Muscle layer of duodenum (tissue), 2 donors: ENCODE measurements around the gene SCN5A.

Experiments used
- H3K27ac ChIP-seq: one replicate; pipeline ENCODE4 v1.7.0; 2013; ENCODE audit warnings: mild to moderate bottlenecking, low read length
- H3K27me3 ChIP-seq: one replicate; pipeline ENCODE4 v1.7.0; 2013; ENCODE audit warnings: low read depth, mild to moderate bottlenecking, control low read depth, low read length
- H3K36me3 ChIP-seq, 2 donors: one replicate each; pipeline ENCODE4 v1.7.0; 2013; ENCODE audit warnings: low read length in 2 of 2, control low read depth in 1 of 2, mild to moderate bottlenecking in 1 of 2; ENCODE audit not compliant: insufficient read depth in 2 of 2, control insufficient read depth in 1 of 2
- H3K4me1 ChIP-seq, 2 donors: one replicate each; pipeline ENCODE4 v1.7.0; 2013; ENCODE audit warnings: low read length in 2 of 2, mild to moderate bottlenecking in 2 of 2, control low read depth in 1 of 2, moderate library complexity in 1 of 2; ENCODE audit not compliant: insufficient read depth in 2 of 2, control insufficient read depth in 1 of 2
- H3K4me3 ChIP-seq, 2 donors: one replicate each; pipeline ENCODE4 v1.7.0; 2013; ENCODE audit warnings: low read length in 2 of 2, low read depth in 1 of 2, mild to moderate bottlenecking in 1 of 2
- H3K9me3 ChIP-seq, 2 donors: one replicate each; pipeline ENCODE4 v1.7.0; 2013; ENCODE audit warnings: low read length in 2 of 2, control low read depth in 1 of 2, mild to moderate bottlenecking in 1 of 2; ENCODE audit not compliant: control insufficient read depth in 1 of 2
- donor health status: healthy.

The SCN5A gene

DNA sequence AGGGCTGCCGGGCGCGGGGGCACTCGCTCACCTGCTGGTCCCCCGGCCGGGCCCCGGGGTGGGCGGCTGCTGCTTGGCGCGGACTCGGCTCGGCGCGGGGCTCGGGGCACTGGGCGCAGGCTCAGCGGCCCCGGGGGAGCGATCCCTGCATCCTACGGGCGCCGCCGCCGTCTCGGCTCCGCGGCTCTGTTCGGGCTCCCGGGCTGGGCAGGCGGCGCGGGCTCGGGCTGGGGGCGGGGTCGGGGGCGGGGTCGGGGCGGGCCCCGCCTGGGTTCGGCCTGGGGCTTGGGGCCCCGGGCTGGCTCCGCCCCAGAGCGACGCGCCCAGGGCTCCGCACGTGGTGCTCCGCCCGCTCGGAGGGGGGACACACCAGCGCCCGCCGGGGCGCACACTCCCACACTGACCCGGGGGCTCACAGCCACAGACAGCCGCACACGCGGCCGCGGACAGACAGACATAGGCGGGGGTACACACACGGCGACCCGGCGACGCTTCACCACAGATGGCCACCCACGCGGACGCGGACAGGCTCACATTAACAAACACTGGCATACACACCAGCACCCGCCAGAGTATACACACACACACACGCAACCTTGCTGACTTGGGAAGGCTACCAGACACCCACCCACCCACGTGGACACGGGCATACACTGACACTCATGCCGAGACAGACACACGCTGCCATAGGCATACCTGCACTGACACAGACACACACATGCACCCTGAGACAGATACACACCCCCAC is at the start of gene SCN5A:
SCN5A (minus strand) TSS at position 188 of the 748 bp plus-strand sequence. CDS start 16,380 bp downstream, outside the sequence.
- peaks cover 17% of the 10 kb centered on the region for H3K27me3 ChIP-seq
- no peaks in the 10 kb centered on the region for H3K9me3 ChIP-seq
- H3K4me1 ChIP-seq, result peaks cover 0 to 20% of the 10 kb centered on the region in 2 donors
- no peaks in the 10 kb centered on the region for H3K36me3 ChIP-seq
- no peak within 1 kb of the TSS for H3K27ac ChIP-seq
- peak within 1 kb of the TSS; percentile 47 to 63 for H3K4me3 ChIP-seq

DNA sequence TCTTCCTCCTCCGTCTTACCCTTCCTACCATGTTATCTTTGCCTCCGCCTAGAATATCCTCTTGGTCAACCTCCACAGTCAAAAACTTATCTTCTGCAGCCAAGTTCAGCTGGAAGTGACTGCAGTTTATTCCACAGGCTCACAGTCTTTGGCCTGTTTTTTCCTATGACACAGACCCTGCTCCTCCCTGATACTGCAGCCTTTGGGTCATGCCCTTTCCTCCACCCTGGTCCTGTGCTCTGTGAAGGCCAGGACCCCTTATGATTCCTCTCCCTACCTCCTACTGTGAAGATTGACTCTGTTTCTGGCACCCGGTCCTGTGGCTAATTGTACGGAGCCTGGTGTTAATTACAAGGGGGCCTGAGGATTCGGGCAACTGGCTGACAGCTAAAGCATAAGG is 49.3 kb upstream of the SCN5A start:
- H3K9me3 ChIP-seq, result no peaks in the 10 kb centered on the region
- no peak overlapping the region for H3K27ac ChIP-seq
- no peaks in the 10 kb centered on the region for H3K36me3 ChIP-seq
- no peaks in the 10 kb centered on the region for H3K4me1 ChIP-seq
- no peak overlapping the region for H3K4me3 ChIP-seq
- H3K27me3 ChIP-seq, result no peaks in the 10 kb centered on the region

DNA sequence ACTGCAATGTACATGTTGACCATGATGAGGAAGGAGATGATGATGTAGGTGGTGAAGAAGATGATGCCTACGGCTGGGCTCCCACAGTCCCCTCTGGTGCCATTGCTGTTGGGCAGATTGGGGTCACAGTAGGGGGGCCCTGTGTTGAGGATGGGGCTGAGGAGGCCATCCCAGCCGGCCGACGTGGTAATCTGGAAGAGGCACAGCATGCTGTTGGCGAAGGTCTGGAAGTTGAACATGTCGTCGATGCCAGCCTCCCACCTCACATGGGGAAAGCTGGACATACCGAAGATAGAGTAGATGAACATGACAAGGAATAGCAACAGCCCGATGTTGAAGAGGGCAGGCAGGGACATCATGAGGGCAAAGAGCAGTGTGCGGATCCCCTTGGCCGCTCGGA is 48.6 kb upstream of the SCN5A start:
- H3K27me3 ChIP-seq, result no peaks in the 10 kb centered on the region
- H3K4me3 ChIP-seq, result no peak overlapping the region
- no peaks in the 10 kb centered on the region for H3K36me3 ChIP-seq
- no peaks in the 10 kb centered on the region for H3K4me1 ChIP-seq
- H3K9me3 ChIP-seq, result no peaks in the 10 kb centered on the region
- H3K27ac ChIP-seq, result no peak overlapping the region

- H3K4me1 ChIP-seq, result no peaks in the 10 kb centered on the region
- no peak overlapping the region for H3K27ac ChIP-seq
- no peak overlapping the region for H3K4me3 ChIP-seq
- no peaks in the 10 kb centered on the region for H3K36me3 ChIP-seq
- H3K9me3 ChIP-seq, result no peaks in the 10 kb centered on the region
- H3K27me3 ChIP-seq, result no peaks in the 10 kb centered on the region
Observed at GRCh38 chr3:38696034-38696433, 46.5 kb upstream of the SCN5A start.

GRCh38 chr3:38690185-38690584 is 40.7 kb upstream of the SCN5A start:
- no peaks in the 10 kb centered on the region for H3K4me1 ChIP-seq
- H3K4me3 ChIP-seq, result no peak overlapping the region

DNA sequence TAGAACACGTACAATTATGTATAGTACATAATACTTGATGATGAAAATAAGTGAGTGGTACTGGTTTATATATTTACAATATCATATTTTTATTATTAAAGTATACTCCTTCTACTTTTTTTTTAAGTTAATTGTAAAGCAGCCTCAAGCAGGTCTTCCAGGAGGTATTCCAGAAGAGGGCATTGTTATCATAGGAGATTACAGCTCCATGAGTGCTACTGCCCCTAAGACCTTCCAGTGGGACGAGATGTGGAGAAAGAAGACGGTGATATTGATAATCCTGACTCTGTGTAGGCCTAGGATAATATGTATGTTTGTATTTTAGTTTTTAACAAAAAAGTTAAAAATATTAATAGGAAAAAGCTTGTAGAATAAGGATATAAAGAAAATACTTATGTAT is 40.3 kb upstream of the SCN5A start:
- no peaks in the 10 kb centered on the region for H3K36me3 ChIP-seq
- H3K27ac ChIP-seq, result no peak overlapping the region
- no peaks in the 10 kb centered on the region for H3K4me1 ChIP-seq
- no peak overlapping the region for H3K4me3 ChIP-seq
- H3K27me3 ChIP-seq, result no peaks in the 10 kb centered on the region
- H3K9me3 ChIP-seq, result no peaks in the 10 kb centered on the region

More at GRCh38 chr3:38690185-38690584, 40.7 kb upstream of the SCN5A start:
- no peaks in the 10 kb centered on the region for H3K9me3 ChIP-seq
- H3K36me3 ChIP-seq, result no peaks in the 10 kb centered on the region
- no peak overlapping the region for H3K27ac ChIP-seq
- H3K27me3 ChIP-seq, result no peaks in the 10 kb centered on the region

GRCh38 chr3:38689346-38689745 is 39.9 kb upstream of the SCN5A start:
- no peak overlapping the region for H3K27ac ChIP-seq
- H3K27me3 ChIP-seq, result no peaks in the 10 kb centered on the region
- no peaks in the 10 kb centered on the region for H3K36me3 ChIP-seq
- no peaks in the 10 kb centered on the region for H3K4me1 ChIP-seq
- no peaks in the 10 kb centered on the region for H3K9me3 ChIP-seq
- H3K4me3 ChIP-seq, result no peak overlapping the region

GRCh38 chr3:38687321-38687720 is 37.8 kb upstream of the SCN5A start:
- no peaks in the 10 kb centered on the region for H3K9me3 ChIP-seq
- no peaks in the 10 kb centered on the region for H3K4me1 ChIP-seq
- no peak overlapping the region for H3K4me3 ChIP-seq
- no peaks in the 10 kb centered on the region for H3K27me3 ChIP-seq
- no peak overlapping the region for H3K27ac ChIP-seq
- H3K36me3 ChIP-seq, result no peaks in the 10 kb centered on the region

- H3K4me1 ChIP-seq, result no peaks in the 10 kb centered on the region
- no peaks in the 10 kb centered on the region for H3K27me3 ChIP-seq
- no peaks in the 10 kb centered on the region for H3K9me3 ChIP-seq
- no peak overlapping the region for H3K27ac ChIP-seq
- H3K4me3 ChIP-seq, result no peak overlapping the region
- no peaks in the 10 kb centered on the region for H3K36me3 ChIP-seq
Observed at GRCh38 chr3:38684546-38684945, 35.1 kb upstream of the SCN5A start.

DNA sequence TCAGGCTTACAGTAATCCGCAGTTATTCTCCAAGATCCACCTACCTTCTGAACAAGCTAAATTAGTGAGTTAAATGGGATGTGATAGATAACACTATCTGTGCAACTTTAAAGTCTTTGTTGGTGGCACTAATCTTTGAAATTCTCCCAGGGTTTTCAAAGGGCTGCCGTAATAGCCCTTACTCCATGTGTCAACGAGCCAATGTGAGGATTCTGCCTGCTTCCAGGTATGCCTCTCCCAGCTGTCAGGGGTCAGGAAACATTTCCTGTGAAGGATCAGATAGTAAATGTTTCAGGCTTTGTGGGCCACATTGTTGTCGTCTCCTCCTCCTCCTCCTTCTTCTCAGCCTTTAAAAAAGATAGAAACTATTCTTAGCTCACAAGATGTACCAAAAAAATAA is 20.2 kb upstream of the SCN5A start:
- H3K9me3 ChIP-seq, result peaks cover 0 to 3% of the 10 kb centered on the region in 2 donors
- H3K36me3 ChIP-seq, result no peaks in the 10 kb centered on the region
- H3K4me1 ChIP-seq, result no peaks in the 10 kb centered on the region
- H3K27me3 ChIP-seq, result no peaks in the 10 kb centered on the region
- no peak overlapping the region for H3K4me3 ChIP-seq
- H3K27ac ChIP-seq, result no peak overlapping the region

GRCh38 chr3:38662544-38662943 is 13.1 kb upstream of the SCN5A start:
- Histone ChIP-seq H3K36me3 (no peaks in the 10 kb centered on the region), H3K27ac (no peak overlapping the region)

DNA sequence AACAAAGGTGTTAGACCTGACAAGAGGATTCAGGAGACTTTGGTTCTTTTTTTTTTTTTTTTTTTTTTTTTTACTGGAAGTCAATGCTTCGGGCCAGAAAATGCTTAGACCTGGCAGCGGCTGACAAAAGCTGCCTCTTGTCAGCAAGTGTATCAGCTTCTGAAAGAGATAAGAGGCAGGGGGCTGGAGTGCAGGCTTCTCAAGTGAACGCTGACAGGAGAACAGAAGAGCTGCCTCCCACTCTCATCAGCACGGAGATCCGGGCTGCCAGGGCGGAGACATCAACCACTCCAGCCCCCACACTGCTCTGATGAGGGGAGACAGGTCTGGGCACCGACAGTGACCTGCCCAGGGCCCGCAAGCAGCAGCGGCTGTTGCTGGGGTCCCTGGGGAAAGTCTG is 9.4 kb upstream of the SCN5A start:
- Histone ChIP-seq H3K27ac (no peak overlapping the region), H3K4me1 (no peaks in the 10 kb centered on the region), H3K9me3 (peaks cover 0 to 9% of the 10 kb centered on the region in 2 donors), H3K4me3 (no peak overlapping the region), H3K27me3 (peaks cover 9% of the 10 kb centered on the region), H3K36me3 (no peaks in the 10 kb centered on the region)

More at GRCh38 chr3:38662544-38662943, 13.1 kb upstream of the SCN5A start:
- peaks cover 0 to 9% of the 10 kb centered on the region in 2 donors for H3K9me3 ChIP-seq
- H3K4me1 ChIP-seq, result no peaks in the 10 kb centered on the region
- H3K27me3 ChIP-seq, result peaks cover 1% of the 10 kb centered on the region
- H3K4me3 ChIP-seq, result no peak overlapping the region
